ENCODE measurements around the gene SNRPD3.
"Not testable (repeated sequence)": the region's sequence is repeated elsewhere in the genome, so short reads cannot be mapped to it uniquely, and the experiment has no call there.

Gene SNRPD3

DNA sequence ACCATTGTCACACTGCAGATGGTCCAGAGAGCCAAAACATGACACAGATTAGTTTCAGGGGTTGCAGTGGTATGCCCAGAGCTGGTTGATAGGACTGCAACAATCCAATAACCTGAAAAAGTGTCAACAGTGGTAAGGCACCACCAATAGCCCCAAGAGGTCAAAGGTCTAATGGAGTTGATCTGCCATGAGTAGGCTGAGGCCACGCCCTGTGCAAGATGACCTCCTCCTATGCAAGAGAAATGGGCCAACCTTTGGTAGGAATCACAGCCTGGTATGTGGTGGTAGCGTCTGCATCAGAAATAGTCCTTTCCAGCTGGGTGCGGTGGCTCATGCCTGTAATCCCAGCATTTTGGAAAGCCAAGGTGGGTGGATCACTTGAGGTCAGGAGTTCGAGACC is 20.5 kb upstream of the SNRPD3 start:
- DNase-seq (ENCODE audit: low read depth): no peak

DNA sequence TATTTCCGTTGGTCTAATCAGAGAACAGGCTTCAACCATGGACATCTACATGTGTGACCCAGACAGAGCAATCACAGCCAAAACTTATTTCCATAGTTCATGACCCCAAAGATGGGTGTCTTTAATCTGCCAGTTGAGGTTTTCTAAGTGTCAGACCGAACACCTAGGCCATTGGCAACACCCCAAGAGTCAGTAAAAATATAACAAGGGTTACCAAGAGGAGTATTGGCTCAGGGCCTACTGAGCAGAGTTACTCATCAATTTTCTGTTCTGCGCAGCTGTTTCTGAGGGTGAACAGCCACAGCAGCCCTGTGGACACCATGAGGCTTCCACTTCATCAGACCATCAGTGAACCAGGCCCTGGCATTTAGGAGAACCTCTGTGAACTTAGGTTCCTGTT is 19.7 kb upstream of the SNRPD3 start:
- DNase-seq (ENCODE audit: low read depth): no peak

DNA sequence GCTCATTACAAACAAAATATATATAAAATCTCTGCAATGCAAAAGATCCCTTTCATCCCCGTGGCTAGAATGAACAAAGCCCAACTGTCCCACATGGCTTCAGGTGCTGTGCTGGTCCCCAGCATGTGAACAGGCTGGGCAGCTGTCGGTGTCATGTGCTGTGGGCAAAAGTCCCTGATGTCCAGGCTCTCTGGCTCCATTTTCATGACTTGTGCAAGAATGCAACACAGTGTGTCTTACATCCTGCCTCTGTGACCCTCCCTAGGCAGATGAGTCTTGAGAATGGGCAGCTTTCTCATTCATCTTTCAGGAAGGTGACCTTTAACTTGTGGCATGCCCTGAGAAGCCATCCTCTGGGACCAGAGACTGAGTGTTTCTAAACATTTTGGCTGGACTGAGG is 15.3 kb upstream of the SNRPD3 start:
- DNase-seq (ENCODE audit: low read depth): no peak

DNA sequence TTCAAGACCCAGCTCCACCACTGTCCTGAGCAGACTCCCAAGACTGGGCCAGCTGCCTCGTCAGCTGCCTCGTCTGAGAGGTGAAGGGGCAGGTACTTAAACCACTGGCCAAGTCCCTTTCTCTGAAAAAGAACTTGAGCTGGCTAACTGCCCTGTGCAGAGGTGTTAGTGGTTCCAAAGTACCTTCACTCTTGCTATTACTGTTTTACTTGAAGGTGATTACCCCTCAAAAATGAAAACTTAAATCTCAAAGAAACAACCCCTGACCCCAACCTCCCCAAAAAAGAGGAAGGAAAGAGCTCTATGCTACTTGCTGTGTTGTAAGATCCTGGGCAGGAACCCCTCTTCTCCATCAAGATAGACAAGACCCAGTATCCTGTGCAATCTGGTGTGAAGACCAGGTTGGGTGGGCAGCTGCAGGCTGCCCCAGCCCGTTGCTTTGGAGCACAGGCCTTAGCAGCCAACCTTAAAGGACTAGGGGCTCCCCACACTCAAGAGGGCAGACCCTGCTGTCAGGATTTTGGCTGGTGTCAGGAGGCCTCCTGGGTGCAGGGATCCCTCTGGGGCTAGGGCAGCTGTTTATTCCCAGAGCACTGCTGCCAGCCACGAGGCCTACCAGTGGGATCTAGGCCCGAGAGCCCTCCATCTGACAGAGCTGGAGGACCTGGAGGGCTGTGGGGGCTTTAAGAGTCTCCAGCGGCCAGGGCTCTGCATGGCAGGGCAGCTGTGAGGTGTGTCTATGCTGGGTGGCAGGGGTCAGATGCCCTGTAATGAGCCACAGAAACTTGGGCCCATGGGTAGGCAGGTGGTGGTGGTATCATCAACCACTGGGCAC is 13.9 kb upstream of the SNRPD3 start:
- DNase-seq (ENCODE audit: low read depth): no peak

DNA sequence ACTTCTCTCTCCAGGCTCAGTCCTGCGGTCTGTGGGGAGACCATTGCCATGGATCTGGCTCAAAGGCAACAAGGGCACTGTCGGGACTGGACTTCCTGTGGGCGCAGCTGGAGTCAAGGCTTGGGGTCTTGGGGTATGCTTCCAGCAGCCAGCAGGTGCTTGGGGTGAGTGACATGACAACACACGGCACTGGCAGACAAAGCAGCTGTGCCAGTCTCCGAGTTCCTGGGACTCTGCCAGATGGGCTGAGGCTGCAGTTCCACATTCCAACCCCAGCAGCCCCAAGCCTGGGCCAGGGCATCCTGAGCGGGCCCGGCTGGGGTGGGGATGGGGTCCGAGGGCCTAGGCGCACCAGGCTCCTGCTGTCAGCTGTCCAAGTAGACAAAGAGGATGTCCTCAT is 13.2 kb upstream of the SNRPD3 start:
- no peak for DNase-seq (ENCODE audit: low read depth)

DNA sequence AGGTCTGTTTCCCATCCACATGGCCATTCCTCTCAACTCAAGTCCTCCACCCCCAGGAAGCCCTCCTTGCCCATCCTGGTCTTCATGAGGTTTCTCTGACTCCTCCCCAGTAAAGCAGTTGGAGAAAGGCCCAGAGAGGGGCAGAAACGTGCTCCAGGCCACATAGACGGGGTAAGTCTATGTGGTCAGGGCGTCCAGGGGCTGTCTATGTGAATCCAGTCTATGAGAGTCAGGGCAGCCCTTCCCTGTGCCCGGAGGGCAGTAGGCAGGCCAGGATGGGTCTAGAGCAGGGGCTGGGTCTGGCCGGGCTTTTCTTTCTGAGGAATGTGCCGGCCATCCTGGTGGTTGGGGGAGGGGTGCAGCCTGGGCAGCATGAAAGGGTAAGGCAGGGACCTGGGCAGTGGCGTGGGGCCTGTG is 12.6 kb upstream of the SNRPD3 start:
- no peak for DNase-seq (ENCODE audit: low read depth)

DNA sequence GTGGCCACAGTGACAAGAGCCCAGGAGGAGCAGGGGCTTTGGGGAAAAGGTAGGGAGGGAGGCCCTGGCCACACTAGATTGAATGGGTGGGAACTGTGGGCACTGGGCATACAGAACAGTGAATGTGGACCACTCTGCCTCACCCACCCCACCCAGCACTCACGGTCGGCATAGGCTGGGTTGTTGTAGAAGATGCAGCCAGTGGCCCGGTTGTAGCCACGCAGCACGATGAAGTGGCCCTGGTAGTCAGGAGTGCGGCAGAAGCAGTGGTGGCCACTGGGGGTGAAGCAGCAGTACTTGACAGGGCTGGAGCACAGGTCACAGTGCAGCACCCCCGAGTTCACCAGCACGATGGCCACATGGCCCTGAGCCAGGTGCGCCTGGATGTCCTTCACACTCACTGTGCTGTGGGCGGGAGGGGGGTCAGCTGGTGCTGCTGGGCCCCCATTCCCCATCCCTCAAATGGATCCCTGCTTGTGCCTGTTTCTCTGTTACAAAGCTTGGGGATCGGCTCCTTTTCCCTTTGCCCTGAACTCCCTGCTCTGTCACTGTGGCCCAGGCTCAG is 12.0 kb upstream of the SNRPD3 start:
- DNase-seq (ENCODE audit: low read depth): no peak

DNA sequence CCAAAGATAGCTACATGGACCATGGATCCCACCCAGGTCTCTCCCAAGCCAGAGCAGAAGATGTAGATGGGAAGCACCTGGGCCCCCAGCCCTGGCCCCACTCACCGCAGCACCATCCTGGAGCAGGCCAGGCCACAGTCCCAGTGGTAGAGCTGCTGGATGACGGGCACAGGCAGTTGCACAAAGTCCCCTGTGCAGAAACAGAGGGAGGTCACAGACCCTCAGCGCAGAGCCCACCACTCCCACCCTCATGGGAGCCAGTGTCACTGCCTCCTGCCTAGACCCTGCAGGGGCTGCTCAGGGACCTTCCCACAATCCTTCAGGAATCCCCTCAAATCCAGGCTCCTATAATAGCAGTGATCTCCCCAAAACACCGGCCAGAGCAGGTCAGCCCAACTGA is 7.0 kb upstream of the SNRPD3 start:
- no peak for DNase-seq (ENCODE audit: low read depth)

DNA sequence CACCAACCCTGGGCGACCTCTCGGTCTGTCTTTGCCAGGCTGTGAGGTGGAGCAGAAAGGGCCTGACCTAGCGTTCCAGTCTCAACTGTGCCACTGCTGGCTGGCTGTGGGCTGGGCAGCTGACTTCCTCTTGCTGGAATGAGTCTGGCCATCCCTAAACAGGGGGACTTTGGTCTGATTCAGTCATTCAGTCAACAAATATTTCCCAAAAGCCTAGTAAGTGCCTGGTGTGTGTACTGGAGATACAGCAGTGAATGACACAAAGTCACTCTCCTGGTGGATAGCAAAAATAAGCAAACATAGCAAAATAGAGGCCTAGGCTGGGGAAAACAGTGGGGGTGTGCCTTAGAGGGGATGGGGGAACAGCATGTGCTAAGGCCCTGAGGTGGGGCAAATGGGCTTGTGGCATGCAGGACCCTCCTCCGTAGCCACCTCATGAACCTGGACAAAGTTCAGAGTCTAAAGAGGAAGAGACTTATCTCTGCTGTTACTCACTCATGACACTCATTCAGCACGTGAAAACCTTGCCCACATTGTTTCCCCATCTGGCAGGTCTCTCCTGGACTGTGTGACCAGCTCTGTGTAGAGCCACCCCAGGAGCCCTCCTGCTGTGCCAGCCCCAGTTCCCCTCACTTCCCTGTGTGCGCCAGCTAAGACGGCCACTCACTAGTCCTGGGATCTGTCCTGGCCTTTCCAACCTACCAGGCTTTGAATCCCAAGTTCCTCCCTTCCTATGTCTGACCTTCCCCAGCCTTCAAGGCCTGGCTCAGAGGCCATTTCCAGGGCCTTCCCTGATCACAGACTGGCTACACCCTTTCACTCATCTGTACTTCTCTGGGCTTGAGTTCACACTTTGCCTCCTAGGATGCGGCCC is 5.5 kb upstream of the SNRPD3 start:
- DNase-seq (ENCODE audit: low read depth): no peak

DNA sequence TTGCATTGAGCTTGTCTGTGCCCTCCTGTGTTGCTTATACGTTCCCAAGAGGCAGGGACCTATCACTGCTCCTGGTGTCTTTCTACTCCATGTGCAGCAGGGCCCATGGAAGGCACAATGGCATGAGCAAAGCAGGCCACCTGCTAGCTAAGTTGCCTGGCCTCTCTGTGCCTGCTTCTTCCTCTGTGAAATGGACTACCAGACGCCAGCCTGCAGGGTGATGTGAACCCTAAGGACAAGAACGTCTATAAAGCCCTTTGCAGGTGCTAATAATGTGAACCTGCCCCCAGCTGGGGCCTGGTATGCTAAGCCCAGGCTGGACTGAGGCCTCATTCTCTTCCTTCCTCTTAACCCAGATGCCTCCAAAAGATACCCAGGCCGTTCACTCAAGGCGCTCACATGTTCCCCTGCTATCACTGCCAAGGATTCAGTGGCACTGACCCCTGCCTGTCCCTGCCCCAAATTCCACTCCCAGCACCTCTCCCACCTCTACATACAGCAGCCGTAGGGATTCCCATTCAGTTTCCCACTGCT is 4.8 kb upstream of the SNRPD3 start:
- DNase-seq (ENCODE audit: low read depth): no peak

DNA sequence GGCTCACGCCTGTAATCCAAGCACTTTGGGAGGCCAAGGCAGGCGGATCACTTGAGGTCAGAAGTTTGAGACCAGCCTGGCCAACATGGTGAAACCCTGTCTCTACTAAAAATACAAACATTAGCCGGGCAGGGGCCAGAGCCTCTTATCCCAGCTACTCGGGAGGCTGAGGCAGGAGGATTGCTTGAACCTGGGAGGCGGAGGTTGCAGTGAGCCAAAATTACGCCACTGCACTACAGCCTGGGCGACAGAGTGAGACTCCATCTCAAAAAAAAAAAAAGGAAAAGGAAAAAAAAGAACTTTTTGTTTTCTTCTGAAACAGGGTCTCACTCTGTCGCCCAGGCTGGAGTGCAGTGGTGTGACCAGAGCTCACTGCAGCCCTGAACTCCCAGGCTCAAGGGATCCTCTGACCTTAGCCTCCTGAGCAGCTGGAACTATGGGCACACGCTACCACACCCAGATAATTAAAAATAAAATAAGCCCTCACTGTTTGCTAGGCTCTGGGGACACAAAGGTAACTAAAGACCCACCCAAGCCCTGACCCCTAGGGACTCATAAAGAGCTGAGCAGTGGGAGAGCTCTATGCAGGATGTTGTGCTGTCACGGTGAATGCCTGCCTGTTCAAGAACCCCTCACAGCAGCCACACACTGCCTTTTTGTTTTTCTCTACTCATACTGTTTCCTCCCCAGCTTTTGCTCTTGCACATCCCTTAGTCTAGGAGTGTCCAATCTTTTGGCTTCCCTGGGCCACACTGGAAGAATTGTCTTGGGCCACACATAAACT is 3.1 kb upstream of the SNRPD3 start:
- DNase-seq (ENCODE audit: low read depth): not testable (repeated sequence)

DNA sequence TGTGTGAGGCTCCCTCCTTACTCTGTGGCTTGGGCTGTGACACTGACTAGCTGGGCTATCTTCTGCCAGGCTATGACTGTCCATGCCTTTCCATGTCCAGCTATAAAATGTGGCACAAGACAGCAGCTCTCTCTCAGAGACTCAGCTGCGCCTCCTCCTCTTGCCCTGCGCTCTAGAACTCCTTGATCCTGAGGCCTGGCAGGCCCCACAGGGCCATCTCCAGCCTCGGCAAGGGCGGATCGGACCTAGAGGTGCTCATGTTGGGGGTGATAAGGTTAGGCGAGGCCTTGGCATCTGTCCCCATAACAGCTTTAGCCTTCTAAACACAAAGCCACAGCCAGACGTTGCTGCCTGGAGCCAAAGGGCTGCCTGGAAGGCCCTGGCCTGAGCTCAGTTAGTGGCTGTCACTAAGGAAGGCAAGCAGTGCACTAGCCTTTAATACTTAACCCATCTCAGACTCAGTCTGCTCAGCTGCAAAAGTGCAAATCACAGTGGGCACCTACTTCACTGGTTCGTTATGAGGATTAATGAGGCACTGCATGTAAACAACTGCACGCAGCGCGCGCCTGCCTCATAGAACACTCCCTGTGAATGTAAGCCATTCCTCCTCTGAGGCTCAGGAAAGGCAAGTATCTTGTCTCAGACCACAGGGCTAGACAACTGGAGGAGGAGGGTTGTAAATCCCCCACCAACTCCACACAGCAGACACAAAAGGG is 2.0 kb upstream of the SNRPD3 start:
- no peak for DNase-seq (ENCODE audit: low read depth)

DNA sequence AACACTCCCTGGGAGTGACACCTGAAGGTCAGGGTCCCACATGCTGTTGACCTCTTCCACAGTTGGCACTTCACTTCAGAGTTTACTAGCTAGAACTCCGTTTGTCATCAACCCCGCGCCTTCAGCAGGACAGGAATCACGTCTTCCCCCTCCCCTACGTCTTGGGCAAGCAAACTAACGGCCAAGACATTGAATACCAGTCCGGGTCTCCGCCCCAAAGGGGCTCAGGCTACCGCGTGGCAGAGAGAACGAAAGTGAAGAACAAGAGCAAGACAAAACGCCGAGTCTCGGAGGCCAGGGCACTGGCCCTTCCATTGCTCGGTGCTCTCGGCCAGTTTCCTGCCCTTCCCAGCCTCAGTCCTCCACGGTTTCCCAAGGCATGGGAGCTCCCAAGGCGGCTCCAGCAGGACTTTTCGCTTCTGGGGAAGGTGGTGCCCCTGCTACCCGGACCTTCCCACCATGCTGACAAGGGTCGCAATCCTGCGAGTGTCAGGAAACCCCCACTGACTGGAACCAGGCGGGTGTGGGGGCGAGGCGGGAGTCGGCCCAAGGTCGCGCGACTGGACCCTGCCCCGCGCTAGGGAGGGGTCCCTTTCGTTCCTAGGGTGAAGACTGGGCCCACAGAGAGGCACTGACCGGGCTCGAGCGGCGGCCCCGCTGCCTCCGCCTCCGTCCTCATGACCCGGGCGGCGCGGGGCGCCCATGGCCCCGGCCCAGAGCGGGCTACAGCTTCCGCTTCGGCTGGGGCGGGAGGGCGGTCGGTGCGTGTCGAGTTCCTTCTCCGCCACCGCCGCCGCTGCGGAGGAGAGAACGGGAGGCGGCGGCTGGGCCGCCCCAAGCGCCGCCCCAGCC is 1.3 kb upstream of the SNRPD3 start, which contains the start of gene GUCD1:
GUCD1 (minus strand) TSS at position 826 of the 852 bp plus-strand sequence; CDS start at position 679, 147 bp downstream.
- no peak for DNase-seq (ENCODE audit: low read depth)

DNA sequence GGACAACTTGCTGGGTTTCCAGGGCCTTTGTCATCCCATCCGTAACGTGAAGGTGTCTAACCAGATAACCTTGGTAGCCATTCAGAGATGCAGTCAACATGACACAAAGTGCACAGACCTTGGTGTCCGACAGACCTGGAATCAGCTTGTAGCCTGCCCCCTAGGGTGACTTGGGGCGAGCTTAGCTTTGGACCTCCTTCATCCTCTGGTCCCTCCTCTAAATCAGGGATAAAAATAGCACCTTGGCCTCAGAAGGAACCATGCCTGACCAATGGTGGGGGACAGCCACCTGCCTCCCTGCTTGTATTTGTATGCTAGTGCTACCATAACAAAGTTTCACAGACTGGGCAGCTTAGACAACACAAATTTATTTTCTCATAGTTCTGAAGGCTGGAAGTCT is 3.7 kb downstream of the SNRPD3 start:
- no peak for DNase-seq (ENCODE audit: low read depth)

DNA sequence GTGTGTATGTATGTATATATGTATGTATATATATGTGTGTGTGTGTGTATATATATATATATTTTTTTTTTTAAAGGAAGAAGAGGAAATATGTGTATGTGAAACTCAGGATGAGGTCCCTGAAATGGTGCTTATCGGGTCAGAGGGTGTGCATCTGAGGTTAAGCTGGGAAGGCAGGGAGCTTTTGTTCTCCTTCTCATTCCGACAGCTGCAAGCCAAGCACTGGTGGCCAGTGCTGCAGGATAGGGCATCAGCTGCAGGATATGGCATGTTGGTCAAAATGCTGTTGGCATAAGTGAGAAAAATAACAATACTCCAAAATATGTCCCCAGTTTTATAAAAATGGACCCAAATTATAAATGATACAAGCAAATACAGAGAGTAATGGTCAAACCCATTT is 7.4 kb downstream of the SNRPD3 start:
- DNase-seq (ENCODE audit: low read depth): no peak

DNA sequence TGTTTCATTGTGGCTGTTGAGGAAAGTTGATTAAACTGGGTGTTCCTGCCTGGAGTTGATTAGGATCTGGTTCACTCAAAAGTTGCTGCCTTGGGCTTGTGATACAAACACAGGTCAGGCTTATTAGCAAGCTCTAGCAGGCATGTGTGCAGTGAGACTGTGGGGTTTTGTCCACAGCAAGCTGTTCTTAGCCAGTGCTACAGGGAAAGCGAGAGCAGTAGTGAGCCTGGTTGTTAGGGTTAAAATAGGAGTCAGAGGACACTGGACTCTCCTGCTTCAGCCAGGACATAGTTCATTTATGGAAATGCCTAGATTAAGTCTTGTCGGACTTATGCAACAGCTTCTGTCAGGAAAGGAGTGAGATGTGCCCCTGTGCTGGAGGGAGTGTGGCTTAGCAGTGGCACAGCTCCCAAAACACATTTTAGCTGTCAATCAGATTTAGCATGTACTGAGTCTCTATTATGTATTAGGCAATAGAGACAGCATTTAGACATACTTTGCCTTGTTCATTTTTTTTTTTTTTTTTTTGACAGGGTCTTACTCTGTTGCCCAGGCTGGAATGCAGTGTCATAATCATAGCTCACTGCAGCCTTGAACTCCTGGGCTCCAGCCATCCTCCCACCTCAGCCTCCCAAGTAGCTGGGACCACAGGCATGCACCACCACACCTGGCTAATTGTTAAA is 8.7 kb downstream of the SNRPD3 start:
- no peak for DNase-seq (ENCODE audit: low read depth)

DNA sequence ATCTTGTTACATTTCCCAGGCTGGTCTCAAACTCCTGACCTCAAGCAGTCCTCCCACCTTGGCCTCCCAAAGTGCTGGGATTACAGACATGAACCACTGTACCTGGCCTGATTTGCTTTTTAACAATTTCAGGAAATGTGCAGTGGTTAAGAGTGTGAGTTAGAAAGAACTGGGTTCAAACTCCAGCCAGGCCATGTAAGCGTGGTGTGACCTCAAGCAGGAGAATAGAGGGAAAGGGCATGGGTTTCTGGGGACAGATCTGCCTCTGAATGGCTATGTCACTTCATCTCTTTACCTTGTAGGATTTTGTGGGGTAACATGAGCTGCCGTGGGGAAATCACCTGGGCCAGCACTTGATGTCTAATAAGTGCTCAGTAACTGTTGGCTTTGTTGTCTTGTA is 9.3 kb downstream of the SNRPD3 start:
- DNase-seq (ENCODE audit: low read depth): no peak

DNA sequence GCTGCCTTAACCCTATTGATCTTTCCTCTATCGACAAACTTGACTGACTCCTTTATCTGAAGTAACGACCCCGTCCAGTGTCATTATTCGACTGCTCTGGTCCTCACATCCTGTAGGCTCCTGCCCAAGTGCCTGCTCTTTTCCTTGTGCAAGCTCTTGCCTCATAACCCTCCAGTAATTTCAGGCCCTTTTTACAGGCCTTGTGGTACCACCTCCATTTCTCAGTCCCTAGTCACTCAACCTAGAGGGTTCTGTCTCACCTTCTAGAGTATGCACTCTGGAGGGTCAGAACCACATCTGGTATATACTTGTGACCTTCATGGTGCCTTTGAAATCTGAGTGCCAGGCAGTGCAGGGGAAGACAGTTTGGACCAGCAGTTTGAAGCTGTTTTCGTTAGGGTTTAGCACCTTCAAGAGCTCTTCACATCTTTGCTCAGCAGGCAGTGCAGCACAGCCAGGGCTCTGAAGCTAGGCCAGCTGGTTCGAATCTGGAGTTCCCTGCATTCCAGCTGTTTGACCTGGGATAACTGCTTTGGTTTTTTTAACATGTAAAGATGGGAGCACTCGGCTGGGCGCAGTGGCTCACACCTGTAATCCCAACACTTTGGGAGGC is 11.2 kb downstream of the SNRPD3 start:
- no peak for DNase-seq (ENCODE audit: low read depth)

DNA sequence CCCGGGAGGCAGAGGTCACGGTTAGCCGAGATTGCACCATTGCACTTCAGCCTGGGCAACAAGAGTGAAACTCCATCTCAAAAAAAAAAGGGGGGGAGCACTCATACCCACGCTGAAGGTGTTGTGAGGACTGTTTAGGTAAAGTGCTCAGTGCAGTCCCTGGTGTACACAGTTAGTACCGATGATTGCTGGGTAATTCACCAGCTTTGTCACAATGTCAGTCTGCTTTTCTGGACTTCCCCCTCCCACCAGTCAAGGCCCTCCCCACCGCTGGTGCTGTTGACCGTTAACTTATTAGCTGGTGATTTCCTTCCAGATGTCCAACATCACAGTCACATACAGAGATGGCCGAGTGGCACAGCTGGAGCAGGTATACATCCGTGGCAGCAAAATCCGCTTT is 11.9 kb downstream of the SNRPD3 start:
- DNase-seq (ENCODE audit: low read depth): no peak

All from activated T-helper 1 cell treated with Interleukin-2 at 50 U/mL for 16 hours (primary cell).